GM12874 (cell line): ENCODE data around the gene NLGN2.

Experiments used
- CTCF ChIP-seq: IDR thresholded peaks from 2 replicates; pipeline ENCODE4 v1.5.1; 2011; ENCODE audit warnings: low read depth, mild to moderate bottlenecking, control low read depth, low read length, moderate library complexity; ENCODE audit not compliant: insufficient read depth

Gene NLGN2

GRCh38 chr17:7405350-7406234 lies 2.1 kb upstream of the NLGN2 start:
- no peak for TF ChIP-seq CTCF

GRCh38 chr17:7406235-7406825 lies 1.3 kb upstream of the NLGN2 start:
- TF ChIP-seq CTCF, result no peak

GRCh38 chr17:7407082-7407481 lies 563 bp upstream of the NLGN2 start:
- TF ChIP-seq CTCF, result no peak

- TF ChIP-seq CTCF, result no peak
Observed at GRCh38 chr17:7408252-7408727, 645 bp downstream of the NLGN2 start.

GRCh38 chr17:7408863-7409262 lies 1.2 kb downstream of the NLGN2 start:
- no peak for TF ChIP-seq CTCF

GRCh38 chr17:7409716-7410115 lies 2.1 kb downstream of the NLGN2 start:
- no peak for TF ChIP-seq CTCF

- TF ChIP-seq CTCF, result no peak
Observed at GRCh38 chr17:7410634-7411426, 3.2 kb downstream of the NLGN2 start.
